Measurements from ENCODE around the gene FBXO42. TPM values are rescaled to one million over a fixed set of nuclear protein-coding genes. Genes with fewer than 3 reads are reported as not detected.
A peak's percentile ranks its signal among the peaks of the same experiment; 100 is the strongest.

FBXO42 gene
- total and polyA plus RNA-seq, 9 of the 15 experiments (the other 6 are each of a cell fraction or from before 2014, with no cell fraction given): 7.2 to 24.8 (median 17.4) TPM

DNA sequence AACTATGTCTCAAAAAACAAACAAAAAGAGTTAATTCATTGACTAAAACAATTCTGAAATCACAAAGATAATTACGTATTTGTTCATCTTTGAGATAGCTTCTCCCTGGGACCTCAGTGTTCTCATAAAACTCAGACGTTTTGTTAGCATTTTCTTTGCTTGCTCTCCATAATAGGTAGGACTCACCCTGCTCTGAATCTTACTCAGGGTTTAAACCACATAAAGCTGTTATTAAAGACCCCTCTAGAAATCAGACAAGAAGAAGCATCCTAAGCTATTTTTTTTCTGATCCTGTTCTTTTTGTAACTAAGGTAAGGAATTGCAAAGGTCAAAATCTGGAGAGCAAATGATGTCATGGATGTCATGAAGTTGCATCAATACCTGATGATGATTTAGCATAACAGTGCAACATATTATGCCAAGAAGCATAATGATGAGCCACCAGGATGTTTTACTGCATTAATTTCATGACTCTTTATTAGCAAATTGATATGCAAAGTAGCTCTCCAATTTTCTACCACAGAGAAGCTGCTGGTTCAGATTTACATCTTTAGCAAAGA, 2.4 kb downstream of the FBXO42 start (continued):
- TF ChIP-seq, protein P1, sequence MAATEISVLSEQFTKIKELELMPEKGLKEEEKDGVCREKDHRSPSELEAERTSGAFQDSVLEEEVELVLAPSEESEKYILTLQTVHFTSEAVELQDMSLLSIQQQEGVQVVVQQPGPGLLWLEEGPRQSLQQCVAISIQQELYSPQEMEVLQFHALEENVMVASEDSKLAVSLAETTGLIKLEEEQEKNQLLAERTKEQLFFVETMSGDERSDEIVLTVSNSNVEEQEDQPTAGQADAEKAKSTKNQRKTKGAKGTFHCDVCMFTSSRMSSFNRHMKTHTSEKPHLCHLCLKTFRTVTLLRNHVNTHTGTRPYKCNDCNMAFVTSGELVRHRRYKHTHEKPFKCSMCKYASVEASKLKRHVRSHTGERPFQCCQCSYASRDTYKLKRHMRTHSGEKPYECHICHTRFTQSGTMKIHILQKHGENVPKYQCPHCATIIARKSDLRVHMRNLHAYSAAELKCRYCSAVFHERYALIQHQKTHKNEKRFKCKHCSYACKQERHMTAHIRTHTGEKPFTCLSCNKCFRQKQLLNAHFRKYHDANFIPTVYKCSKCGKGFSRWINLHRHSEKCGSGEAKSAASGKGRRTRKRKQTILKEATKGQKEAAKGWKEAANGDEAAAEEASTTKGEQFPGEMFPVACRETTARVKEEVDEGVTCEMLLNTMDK (IDR thresholded peaks at IDR 0.05; ENCODE audit: borderline replicate concordance, insufficient read depth, low read depth, low read length, poor library complexity, severe bottlenecking): no peak
- TF ChIP-seq TAF15 (IDR thresholded peaks at IDR 0.05; ENCODE audit: low read depth, low read length): no peak
- TF ChIP-seq, protein P2, sequence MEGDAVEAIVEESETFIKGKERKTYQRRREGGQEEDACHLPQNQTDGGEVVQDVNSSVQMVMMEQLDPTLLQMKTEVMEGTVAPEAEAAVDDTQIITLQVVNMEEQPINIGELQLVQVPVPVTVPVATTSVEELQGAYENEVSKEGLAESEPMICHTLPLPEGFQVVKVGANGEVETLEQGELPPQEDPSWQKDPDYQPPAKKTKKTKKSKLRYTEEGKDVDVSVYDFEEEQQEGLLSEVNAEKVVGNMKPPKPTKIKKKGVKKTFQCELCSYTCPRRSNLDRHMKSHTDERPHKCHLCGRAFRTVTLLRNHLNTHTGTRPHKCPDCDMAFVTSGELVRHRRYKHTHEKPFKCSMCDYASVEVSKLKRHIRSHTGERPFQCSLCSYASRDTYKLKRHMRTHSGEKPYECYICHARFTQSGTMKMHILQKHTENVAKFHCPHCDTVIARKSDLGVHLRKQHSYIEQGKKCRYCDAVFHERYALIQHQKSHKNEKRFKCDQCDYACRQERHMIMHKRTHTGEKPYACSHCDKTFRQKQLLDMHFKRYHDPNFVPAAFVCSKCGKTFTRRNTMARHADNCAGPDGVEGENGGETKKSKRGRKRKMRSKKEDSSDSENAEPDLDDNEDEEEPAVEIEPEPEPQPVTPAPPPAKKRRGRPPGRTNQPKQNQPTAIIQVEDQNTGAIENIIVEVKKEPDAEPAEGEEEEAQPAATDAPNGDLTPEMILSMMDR (IDR thresholded peaks at IDR 0.05 in 2 of 3, conservative IDR thresholded peaks at IDR 0.05 in 1 of 3; ENCODE audit: insufficient read depth in 2 of 3, low read depth in 1 of 3, low read length in 3 of 3): no peak
- TF ChIP-seq FOXA3 (CRISPR knock-in tag; conservative IDR thresholded peaks at IDR 0.05 in 1 of 2, IDR thresholded peaks at IDR 0.05 in 1 of 2): no peak
- no peak for TF ChIP-seq SAP30 (IDR thresholded peaks at IDR 0.05; ENCODE audit: borderline replicate concordance, insufficient read depth, low read depth, low read length, poor library complexity, severe bottlenecking)
- no peak for TF ChIP-seq CC2D1A (IDR thresholded peaks at IDR 0.05)
- TF ChIP-seq POLR2H (tag; IDR thresholded peaks at IDR 0.05; ENCODE audit: low read depth): peak; percentile 34; the same call in 1 of the 2 replicates
- TF ChIP-seq, protein P3, sequence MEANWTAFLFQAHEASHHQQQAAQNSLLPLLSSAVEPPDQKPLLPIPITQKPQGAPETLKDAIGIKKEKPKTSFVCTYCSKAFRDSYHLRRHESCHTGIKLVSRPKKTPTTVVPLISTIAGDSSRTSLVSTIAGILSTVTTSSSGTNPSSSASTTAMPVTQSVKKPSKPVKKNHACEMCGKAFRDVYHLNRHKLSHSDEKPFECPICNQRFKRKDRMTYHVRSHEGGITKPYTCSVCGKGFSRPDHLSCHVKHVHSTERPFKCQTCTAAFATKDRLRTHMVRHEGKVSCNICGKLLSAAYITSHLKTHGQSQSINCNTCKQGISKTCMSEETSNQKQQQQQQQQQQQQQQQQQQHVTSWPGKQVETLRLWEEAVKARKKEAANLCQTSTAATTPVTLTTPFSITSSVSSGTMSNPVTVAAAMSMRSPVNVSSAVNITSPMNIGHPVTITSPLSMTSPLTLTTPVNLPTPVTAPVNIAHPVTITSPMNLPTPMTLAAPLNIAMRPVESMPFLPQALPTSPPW (CRISPR knock-in tag; IDR thresholded peaks at IDR 0.05): 0 out of 2 replicates have a peak, but pooled peaks have one; percentile 18
- no peak for TF ChIP-seq RB1 (IDR thresholded peaks at IDR 0.05; ENCODE audit: low read depth)
- TF ChIP-seq NR2C1 (IDR thresholded peaks at IDR 0.05): no peak
- peak; percentile 67 for TF ChIP-seq NR2C1 (tag; IDR thresholded peaks at IDR 0.05)
- TF ChIP-seq HDAC3 (IDR thresholded peaks at IDR 0.05; ENCODE audit: borderline replicate concordance, partially characterized antibody): peak; percentile 26
- TF ChIP-seq, protein P4, sequence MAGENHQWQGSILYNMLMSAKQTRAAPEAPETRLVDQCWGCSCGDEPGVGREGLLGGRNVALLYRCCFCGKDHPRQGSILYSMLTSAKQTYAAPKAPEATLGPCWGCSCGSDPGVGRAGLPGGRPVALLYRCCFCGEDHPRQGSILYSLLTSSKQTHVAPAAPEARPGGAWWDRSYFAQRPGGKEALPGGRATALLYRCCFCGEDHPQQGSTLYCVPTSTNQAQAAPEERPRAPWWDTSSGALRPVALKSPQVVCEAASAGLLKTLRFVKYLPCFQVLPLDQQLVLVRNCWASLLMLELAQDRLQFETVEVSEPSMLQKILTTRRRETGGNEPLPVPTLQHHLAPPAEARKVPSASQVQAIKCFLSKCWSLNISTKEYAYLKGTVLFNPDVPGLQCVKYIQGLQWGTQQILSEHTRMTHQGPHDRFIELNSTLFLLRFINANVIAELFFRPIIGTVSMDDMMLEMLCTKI (IDR thresholded peaks at IDR 0.05; ENCODE audit: partially characterized antibody): no peak
- TF ChIP-seq MEIS2 (IDR thresholded peaks at IDR 0.05; ENCODE audit: partially characterized antibody): peak; percentile 53
- TF ChIP-seq RFX1 (IDR thresholded peaks at IDR 0.05): no peak
- TF ChIP-seq JUN (IDR thresholded peaks at IDR 0.05; ENCODE audit: borderline replicate concordance, low read depth, low read length): peak; percentile 90
- TF ChIP-seq JUN (CRISPR knock-in tag; IDR thresholded peaks at IDR 0.05; ENCODE audit: borderline replicate concordance): no peak
- TF ChIP-seq, protein P5, sequence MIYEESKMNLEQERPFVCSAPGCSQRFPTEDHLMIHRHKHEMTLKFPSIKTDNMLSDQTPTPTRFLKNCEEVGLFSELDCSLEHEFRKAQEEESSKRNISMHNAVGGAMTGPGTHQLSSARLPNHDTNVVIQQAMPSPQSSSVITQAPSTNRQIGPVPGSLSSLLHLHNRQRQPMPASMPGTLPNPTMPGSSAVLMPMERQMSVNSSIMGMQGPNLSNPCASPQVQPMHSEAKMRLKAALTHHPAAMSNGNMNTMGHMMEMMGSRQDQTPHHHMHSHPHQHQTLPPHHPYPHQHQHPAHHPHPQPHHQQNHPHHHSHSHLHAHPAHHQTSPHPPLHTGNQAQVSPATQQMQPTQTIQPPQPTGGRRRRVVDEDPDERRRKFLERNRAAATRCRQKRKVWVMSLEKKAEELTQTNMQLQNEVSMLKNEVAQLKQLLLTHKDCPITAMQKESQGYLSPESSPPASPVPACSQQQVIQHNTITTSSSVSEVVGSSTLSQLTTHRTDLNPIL (CRISPR knock-in tag; IDR thresholded peaks at IDR 0.05): no peak
- peak; percentile 17; the same call in 1 of the 2 replicates for TF ChIP-seq EP400 (IDR thresholded peaks at IDR 0.05)

All from K562 (cell line).